Renal cortex interstitium (tissue), 11 donors: ENCODE measurements around the gene TGM2. TPM values are rescaled to one million over a fixed set of nuclear protein-coding genes. Genes with fewer than 3 reads are reported as not detected.

Source experiments
- DNase-seq, 11 donors: peaks; one replicate each; pipeline ENCODE4 v3.0.0-alpha.2; 2013; ENCODE audit warnings: low read depth in 9 of 11, low spot score in 4 of 11; ENCODE audit errors: extremely low read depth in 1 of 11
- polyA plus RNA-seq, 3 donors: library from polyadenylated mRNA; unstranded; fragments of 120-200 nt; gene quantifications; one replicate each; pipeline ENCODE4 v1.2.1, GENCODE V29; 2013; ENCODE audit not compliant: insufficient read length in 3 of 3

Gene TGM2
- polyA plus RNA-seq, 3 donors = 29.3 to 40.4 (median 39.4) TPM

- no peak for DNase-seq
These were observed 72.7 kb downstream of the TGM2 start for GRCh38 chr20:38092260-38092857.

DNA sequence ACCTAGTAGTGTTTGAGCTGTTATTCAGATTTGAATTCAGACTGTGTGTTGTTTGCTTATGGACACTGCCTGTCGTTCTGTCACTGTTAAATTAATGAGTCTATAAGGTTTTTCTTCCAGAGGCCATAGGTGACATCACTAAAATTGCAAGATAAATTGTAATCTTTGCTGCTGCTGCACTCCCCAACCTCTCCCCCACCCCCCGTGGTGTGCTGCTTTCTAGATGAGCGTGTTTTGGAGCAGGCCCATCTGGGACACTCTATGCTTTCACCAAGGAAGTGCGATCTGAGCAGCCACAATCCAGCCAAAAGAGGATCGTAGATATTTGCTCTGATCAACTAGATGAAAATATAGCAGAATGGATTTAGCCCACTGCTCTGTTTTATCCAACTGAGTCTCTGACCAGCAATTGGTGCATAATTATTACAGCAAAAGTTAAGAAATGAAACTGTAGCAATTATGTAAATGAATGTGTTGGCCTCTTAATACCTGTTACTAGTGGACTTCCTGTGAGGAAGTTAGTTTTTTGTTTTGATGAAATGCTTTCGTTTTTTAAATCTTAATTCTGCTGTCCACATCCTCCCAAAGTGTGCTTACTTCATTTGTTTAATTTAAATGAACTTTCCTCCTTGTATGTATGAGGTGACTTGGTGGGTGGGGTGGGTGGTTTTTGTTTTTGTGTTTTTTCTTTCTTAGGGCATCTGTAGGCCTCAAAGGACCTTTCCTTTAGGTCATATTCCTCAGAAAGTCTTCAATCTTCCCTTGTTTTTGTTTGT is 73.4 kb downstream of the TGM2 start:
- DNase-seq = no peak

DNA sequence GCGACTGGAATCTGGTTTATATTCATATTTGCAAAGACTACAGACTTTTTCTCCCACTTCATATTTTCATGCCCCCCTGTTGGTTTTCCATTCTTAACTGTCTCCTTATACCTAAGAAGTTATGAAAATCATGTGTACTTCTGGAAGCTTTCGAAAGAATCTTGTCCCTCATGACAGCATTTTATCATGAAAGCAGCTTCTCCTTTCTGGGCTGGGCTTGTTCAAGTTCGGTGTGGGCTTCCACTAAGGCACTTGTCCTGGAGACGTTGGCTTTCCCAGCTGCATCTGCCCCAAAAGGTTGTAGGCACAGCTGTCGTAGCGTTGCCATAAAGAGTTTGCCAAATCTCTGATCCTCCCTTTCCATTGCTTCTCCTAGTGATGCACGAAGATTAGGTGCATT is 75.0 kb downstream of the TGM2 start:
- DNase-seq = no peak

DNA sequence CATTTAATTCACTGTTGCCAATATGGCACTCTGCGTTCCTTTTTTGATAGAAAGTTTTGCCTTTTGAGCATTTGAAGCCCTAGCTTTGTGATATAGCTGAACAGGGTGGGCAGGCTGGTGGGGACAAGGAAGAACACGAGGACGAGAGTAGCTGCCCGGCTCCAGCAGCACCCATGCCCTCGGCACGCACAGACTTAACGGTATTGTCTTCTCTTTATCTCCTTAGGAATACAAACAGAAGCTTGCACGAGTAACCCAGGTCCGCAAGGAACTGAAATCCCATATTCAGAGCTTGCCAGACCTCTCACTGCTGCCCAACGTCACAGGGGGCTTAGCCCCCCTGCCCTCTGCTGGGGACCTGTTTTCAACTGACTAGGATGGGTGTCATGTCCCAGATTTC is 75.6 kb downstream of the TGM2 start:
- DNase-seq = no peak

DNA sequence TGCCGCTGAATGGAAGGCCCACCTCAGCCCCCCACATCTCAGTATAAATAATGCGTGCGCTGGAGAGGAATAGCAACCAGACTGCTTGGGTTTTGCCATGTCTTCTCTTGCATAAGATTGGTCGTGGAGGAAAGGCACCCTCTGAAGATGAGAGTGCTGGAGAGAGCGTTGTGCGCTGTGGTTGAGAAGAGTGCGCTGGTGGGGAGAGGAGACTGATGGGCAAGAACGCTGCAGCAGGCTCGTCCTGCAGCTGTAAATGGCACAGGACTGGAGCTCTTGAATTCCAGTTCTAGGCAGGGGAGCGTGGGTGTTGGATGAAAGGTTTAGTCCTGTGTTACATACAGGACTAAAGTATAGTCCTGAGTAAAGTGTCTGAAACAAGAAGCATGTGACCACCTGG is 80.0 kb downstream of the TGM2 start:
- DNase-seq = no peak

- DNase-seq = peak in 1 of 11 donors; percentile 34
These were observed 80.6 kb downstream of the TGM2 start for GRCh38 chr20:38084425-38084951.

- DNase-seq = no peak
These were observed 81.6 kb downstream of the TGM2 start for GRCh38 chr20:38083338-38084048.

GRCh38 chr20:38082894-38083293 is 82.2 kb downstream of the TGM2 start:
- no peak for DNase-seq

GRCh38 chr20:38081575-38081974 is 83.5 kb downstream of the TGM2 start:
- no peak for DNase-seq

DNA sequence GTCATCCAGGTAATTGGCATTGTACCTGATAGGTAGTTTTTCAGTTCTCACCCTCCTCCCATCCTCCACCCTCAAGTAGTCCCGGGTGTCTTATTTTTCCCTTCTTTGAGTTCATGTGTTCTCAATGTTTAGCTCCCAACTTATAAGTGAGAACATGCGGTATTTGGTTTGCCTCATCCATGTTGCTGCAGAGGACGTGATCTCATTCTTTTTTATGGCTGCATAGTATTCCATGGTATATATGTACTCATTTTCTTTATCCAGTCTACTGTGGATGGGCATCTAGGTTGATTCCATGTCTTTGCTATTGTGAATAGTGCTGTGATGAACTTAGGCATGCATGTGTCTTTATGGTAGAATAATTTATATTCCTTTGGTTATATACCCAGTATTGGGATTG is 85.7 kb downstream of the TGM2 start:
- DNase-seq = no peak

DNA sequence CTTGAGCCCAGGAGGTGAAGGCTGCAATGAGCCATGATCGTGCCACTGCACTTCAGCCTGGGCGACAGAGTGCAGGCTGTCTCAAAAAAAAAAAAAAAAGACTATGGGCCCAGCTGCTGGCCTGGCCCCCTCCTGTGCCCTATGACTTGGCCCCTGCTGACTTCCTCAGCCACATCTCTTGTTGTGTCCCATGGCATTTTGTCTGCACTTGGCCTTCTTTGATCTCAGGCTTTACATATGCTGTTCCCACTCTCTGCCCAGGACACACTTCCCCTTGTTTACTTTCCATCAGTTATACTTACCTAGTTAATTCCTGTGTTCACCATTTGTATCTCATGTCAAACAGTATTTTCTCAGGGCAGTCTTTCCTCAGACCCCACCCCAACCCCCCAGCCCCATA is 87.0 kb downstream of the TGM2 start:
- no peak for DNase-seq

Other genes starting within 250 kb of the TGM2 start
- gene TTI1, start 131.8 kb downstream of the TGM2 start, polyA plus RNA-seq = 10 to 100 TPM; 29.5 to 32.1 (median 30.4) TPM
- 10 to 100 TPM; 35.8 to 41.4 (median 38.4) TPM for gene RPRD1B, start 131.5 kb downstream of the TGM2 start, polyA plus RNA-seq
- gene KIAA1755, start 95.5 kb upstream of the TGM2 start, polyA plus RNA-seq = 1 to 10 TPM; 1.1 to 3.6 (median 2.9) TPM
- 1 to 10 TPM in 2 of 3 donors, under 1 TPM in 1; 0.54 to 1.4 (median 1.4) TPM for gene BPI, start 138.9 kb upstream of the TGM2 start, polyA plus RNA-seq
- gene LBP, start 181.2 kb upstream of the TGM2 start, polyA plus RNA-seq = not detected